GM23338 (cell line): Measurements from ENCODE around the gene PTGR2. TPM values are rescaled to one million over a fixed set of nuclear protein-coding genes. Genes with fewer than 3 reads are reported as not detected.

ENCODE experiments used
- ATAC-seq: fragments of 200-7000 bp; cut with Tn5 transposase; 3 replicates; pipeline ENCODE4 v1.9.1; 2020
- DNase-seq: peaks from one replicate; pipeline ENCODE4 v3.0.0-alpha.2; 2015; ENCODE audit warnings: low spot score
- H2AFZ ChIP-seq: fragments of 200-600 bp; sonication (generic); 2 replicates; pipeline ENCODE4 v1.8.0; 2016; ENCODE audit warnings: antibody characterized with exemption, mild to moderate bottlenecking, moderate library complexity
- H3F3A ChIP-seq: fragments of 200-600 bp; sonication (generic); replicated peaks from 2 replicates; pipeline ENCODE4 v1.8.0; 2017; ENCODE audit warnings: antibody characterized with exemption, mixed run types, low read depth
- H3K27ac ChIP-seq: fragments of 200-600 bp; sonication (generic); 2 replicates; pipeline ENCODE4 v1.6.1; 2016; ENCODE audit warnings: low read depth
- H3K27me3 ChIP-seq: fragments of 200-600 bp; sonication (generic); 2 replicates; pipeline ENCODE4 v1.8.0; 2016; ENCODE audit warnings: mild to moderate bottlenecking, mixed run types, moderate library complexity; ENCODE audit not compliant: insufficient read depth
- H3K36me3 ChIP-seq: fragments of 200-600 bp; sonication (generic); 2 replicates; pipeline ENCODE4 v1.8.0; 2016; ENCODE audit warnings: mild to moderate bottlenecking; ENCODE audit not compliant: insufficient read depth
- H3K4me1 ChIP-seq: fragments of 200-600 bp; sonication (generic); 2 replicates; pipeline ENCODE4 v1.8.0; 2016; ENCODE audit warnings: mild to moderate bottlenecking, moderate library complexity; ENCODE audit not compliant: insufficient read depth
- H3K4me2 ChIP-seq: fragments of 200-600 bp; sonication (generic); 2 replicates; pipeline ENCODE4 v1.7.1; 2017; ENCODE audit warnings: mixed run types
- H3K4me3 ChIP-seq: fragments of 200-600 bp; sonication (generic); 2 replicates; pipeline ENCODE4 v1.6.1; 2016; ENCODE audit warnings: mixed run types
- H3K79me2 ChIP-seq: fragments of 200-600 bp; sonication (generic); replicated peaks from 2 replicates; pipeline ENCODE4 v1.8.0; 2017; ENCODE audit warnings: mild to moderate bottlenecking; ENCODE audit not compliant: insufficient read depth
- H3K9me2 ChIP-seq: fragments of 200-600 bp; sonication (generic); 2 replicates; pipeline ENCODE4 v1.8.0; 2017; ENCODE audit not compliant: insufficient read depth
- H4K20me1 ChIP-seq: fragments of 200-600 bp; sonication (generic); replicated peaks from 2 replicates; pipeline ENCODE4 v1.8.0; 2017; ENCODE audit warnings: mild to moderate bottlenecking; ENCODE audit not compliant: insufficient read depth
- H3K27ac Mint-ChIP-seq: 2 replicates; pipeline ENCODE4 v1.8.0; 2020; ENCODE audit warnings: inconsistent platforms, mild to moderate bottlenecking, moderate library complexity, mixed read lengths
- H3K27me3 Mint-ChIP-seq: 3 replicates; pipeline ENCODE4 v1.8.0; 2022; ENCODE audit warnings: low read depth, mild to moderate bottlenecking, moderate library complexity, mixed read lengths, inconsistent platforms; ENCODE audit not compliant: insufficient read depth, poor library complexity
- H3K36me3 Mint-ChIP-seq: 3 replicates; pipeline ENCODE4 v1.8.0; 2021; ENCODE audit warnings: low read depth, mild to moderate bottlenecking, inconsistent platforms, moderate library complexity, mixed read lengths
- H3K4me1 Mint-ChIP-seq: 3 replicates; pipeline ENCODE4 v1.8.0; 2020; ENCODE audit warnings: mild to moderate bottlenecking, inconsistent platforms, mixed read lengths
- H3K4me3 Mint-ChIP-seq: 3 replicates; pipeline ENCODE4 v1.8.0; 2021; ENCODE audit warnings: moderate library complexity, mild to moderate bottlenecking, inconsistent platforms, mixed read lengths
- H3K9me3 Mint-ChIP-seq: 3 replicates; pipeline ENCODE4 v1.8.0; 2020; ENCODE audit warnings: moderate library complexity, mild to moderate bottlenecking, inconsistent platforms, mixed read lengths
- CREB1 ChIP-seq: fragments of 250-450 bp; sonication (Bioruptor Pico); IDR thresholded peaks from 2 replicates; pipeline ENCODE4 v1.5.0; 2020; ENCODE audit warnings: low read depth, mild to moderate bottlenecking, moderate library complexity
- ETS1 ChIP-seq: IDR thresholded peaks from 2 replicates; pipeline ENCODE4 v1.6.1; 2016; ENCODE audit warnings: antibody characterized with exemption
- EZH2 ChIP-seq: fragments of 200-600 bp; sonication (generic); IDR thresholded peaks from one replicate; pipeline ENCODE4 v1.8.0; 2017; ENCODE audit warnings: antibody characterized with exemption, mild to moderate bottlenecking, low read depth; ENCODE audit not compliant: unreplicated experiment
- JUNB ChIP-seq: IDR thresholded peaks from one replicate; pipeline ENCODE4 v1.6.1; 2016; ENCODE audit warnings: antibody characterized with exemption; ENCODE audit not compliant: unreplicated experiment
- POLR2AphosphoS5 ChIP-seq: IDR thresholded peaks from 2 replicates; pipeline ENCODE4 v1.6.1; 2016; ENCODE audit warnings: antibody characterized with exemption, low read depth
- polyA plus RNA-seq: library from polyadenylated mRNA; unstranded; fragments of >200 nt; fragmentation: Nextera tagmentation; extraction: Ambion mirVana; gene quantifications from 2 replicates; pipeline ENCODE4 v1.2.1, GENCODE V29; 2016
- total RNA-seq: library from RNA; depleted of rRNA; stranded (reverse); fragments of >200 nt; shearing (Covaris generic); gene quantifications from 2 replicates; pipeline ENCODE4 v1.2.3, GENCODE V29; 2014
- TF ChIP-seq, protein P1 (sequence below), 2 experiments: fragments of 200-600 bp in 1 of 2; sonication (generic) in 1 of 2; conservative IDR thresholded peaks; 2 replicates each; pipeline versions ENCODE4 v1.5.1 to v1.6.1; 2016 to 2017; ENCODE audit warnings: antibody characterized with exemption in 2 of 2, low read depth in 2 of 2, mild to moderate bottlenecking in 2 of 2, moderate library complexity in 1 of 2
- TF ChIP-seq, protein P2 (sequence below): fragments of 250-450 bp; sonication (Bioruptor Pico); IDR thresholded peaks from 2 replicates; pipeline ENCODE4 v1.5.0; 2020; ENCODE audit warnings: mild to moderate bottlenecking, moderate library complexity

PTGR2 gene
- total and polyA plus RNA-seq, 2 experiments from 2014 or later: 20.0 to 25.4 TPM

GRCh38 chr14:73887318-73887616, 35.6 kb downstream of the PTGR2 start:
- H3K79me2 ChIP-seq: peaks cover 52% of the 10 kb centered on the region
- H3K36me3 ChIP-seq: no peaks in the 10 kb centered on the region
- Mint-ChIP-seq H3K4me3 (peak overlapping the region; percentile 83), H3K27me3 (peaks cover 8% of the 10 kb centered on the region), H3K36me3 (peaks cover 5% of the 10 kb centered on the region; the same call in 2 of the 3 replicates), H3K4me1 (peaks cover 8% of the 10 kb centered on the region; the same call in 2 of the 3 replicates), H3K9me3 (no peaks in the 10 kb centered on the region), H3K27ac (peak overlapping the region; percentile 70; the same call in 1 of the 2 replicates)
- 0 out of 2 replicates have a peak, but pooled peaks cover 3% of the 10 kb centered on the region for H4K20me1 ChIP-seq
- H3K4me1 ChIP-seq: peaks cover 8% of the 10 kb centered on the region; the same call in 1 of the 2 replicates
- DNase-seq (no peak), ATAC-seq (no peak)
- no peaks in the 10 kb centered on the region for H3K9me2 ChIP-seq
- H3K4me2 ChIP-seq: peak overlapping the region; percentile 92
- H3K27ac ChIP-seq: peak overlapping the region; percentile 86
- peaks cover 4% of the 10 kb centered on the region; the same call in 1 of the 2 replicates for H3F3A ChIP-seq
- H3K4me3 ChIP-seq: peak overlapping the region; percentile 99
- no peaks in the 10 kb centered on the region for H3K27me3 ChIP-seq
- peak overlapping the region; percentile 97 for H2AFZ ChIP-seq
- TF ChIP-seq CREB1: no peak
- TF ChIP-seq ETS1: no peak

DNA sequence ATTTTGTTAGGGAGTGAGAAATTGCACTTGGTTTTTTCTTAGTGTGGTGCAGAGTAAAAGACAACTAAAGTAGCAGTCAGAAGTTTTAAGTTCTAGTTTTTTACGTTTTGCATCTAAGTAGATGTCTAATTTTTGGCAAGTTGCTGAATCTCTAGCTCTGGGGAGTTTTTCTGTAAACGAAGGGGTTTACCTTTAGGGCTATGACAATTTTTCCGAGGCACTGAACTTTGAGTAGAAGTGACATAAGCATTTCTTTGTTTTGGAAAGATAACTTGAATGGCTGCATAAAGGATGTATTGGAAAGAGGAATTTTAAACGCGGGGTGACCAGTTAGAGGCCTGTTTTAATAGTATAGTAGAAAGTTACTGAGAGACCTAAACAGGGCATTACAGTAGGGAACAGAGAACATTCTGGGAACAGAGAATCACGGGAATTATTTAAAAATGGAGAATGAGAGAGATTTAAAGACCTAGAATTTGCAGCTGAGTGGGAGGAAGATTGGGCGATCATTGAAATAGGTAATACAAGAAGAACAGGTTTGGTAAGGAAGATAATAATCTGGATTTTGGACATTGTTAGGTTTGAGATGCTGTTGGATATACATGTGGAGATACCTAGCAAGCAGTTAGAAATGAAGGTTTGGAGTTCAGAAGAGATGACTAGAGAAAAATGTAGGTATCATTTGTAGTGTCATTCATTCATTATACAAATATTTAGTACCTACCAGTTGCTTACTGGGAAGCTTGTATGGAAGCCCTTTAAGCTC, 36.2 kb downstream of the PTGR2 start:
- H3K36me3 Mint-ChIP-seq: peaks cover 5% of the 10 kb centered on the region; the same call in 2 of the 3 replicates
- H4K20me1 ChIP-seq: 0 out of 2 replicates have a peak, but pooled peaks cover 3% of the 10 kb centered on the region
- no peak overlapping the region for H3K27ac Mint-ChIP-seq
- TF ChIP-seq ETS1: no peak
- no peak for TF ChIP-seq JUNB
- TF ChIP-seq, protein P1, sequence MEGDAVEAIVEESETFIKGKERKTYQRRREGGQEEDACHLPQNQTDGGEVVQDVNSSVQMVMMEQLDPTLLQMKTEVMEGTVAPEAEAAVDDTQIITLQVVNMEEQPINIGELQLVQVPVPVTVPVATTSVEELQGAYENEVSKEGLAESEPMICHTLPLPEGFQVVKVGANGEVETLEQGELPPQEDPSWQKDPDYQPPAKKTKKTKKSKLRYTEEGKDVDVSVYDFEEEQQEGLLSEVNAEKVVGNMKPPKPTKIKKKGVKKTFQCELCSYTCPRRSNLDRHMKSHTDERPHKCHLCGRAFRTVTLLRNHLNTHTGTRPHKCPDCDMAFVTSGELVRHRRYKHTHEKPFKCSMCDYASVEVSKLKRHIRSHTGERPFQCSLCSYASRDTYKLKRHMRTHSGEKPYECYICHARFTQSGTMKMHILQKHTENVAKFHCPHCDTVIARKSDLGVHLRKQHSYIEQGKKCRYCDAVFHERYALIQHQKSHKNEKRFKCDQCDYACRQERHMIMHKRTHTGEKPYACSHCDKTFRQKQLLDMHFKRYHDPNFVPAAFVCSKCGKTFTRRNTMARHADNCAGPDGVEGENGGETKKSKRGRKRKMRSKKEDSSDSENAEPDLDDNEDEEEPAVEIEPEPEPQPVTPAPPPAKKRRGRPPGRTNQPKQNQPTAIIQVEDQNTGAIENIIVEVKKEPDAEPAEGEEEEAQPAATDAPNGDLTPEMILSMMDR (conservative IDR thresholded peaks at IDR 0.05; ENCODE audit: low read depth in 2 of 2): no peak
- TF ChIP-seq, protein P2, sequence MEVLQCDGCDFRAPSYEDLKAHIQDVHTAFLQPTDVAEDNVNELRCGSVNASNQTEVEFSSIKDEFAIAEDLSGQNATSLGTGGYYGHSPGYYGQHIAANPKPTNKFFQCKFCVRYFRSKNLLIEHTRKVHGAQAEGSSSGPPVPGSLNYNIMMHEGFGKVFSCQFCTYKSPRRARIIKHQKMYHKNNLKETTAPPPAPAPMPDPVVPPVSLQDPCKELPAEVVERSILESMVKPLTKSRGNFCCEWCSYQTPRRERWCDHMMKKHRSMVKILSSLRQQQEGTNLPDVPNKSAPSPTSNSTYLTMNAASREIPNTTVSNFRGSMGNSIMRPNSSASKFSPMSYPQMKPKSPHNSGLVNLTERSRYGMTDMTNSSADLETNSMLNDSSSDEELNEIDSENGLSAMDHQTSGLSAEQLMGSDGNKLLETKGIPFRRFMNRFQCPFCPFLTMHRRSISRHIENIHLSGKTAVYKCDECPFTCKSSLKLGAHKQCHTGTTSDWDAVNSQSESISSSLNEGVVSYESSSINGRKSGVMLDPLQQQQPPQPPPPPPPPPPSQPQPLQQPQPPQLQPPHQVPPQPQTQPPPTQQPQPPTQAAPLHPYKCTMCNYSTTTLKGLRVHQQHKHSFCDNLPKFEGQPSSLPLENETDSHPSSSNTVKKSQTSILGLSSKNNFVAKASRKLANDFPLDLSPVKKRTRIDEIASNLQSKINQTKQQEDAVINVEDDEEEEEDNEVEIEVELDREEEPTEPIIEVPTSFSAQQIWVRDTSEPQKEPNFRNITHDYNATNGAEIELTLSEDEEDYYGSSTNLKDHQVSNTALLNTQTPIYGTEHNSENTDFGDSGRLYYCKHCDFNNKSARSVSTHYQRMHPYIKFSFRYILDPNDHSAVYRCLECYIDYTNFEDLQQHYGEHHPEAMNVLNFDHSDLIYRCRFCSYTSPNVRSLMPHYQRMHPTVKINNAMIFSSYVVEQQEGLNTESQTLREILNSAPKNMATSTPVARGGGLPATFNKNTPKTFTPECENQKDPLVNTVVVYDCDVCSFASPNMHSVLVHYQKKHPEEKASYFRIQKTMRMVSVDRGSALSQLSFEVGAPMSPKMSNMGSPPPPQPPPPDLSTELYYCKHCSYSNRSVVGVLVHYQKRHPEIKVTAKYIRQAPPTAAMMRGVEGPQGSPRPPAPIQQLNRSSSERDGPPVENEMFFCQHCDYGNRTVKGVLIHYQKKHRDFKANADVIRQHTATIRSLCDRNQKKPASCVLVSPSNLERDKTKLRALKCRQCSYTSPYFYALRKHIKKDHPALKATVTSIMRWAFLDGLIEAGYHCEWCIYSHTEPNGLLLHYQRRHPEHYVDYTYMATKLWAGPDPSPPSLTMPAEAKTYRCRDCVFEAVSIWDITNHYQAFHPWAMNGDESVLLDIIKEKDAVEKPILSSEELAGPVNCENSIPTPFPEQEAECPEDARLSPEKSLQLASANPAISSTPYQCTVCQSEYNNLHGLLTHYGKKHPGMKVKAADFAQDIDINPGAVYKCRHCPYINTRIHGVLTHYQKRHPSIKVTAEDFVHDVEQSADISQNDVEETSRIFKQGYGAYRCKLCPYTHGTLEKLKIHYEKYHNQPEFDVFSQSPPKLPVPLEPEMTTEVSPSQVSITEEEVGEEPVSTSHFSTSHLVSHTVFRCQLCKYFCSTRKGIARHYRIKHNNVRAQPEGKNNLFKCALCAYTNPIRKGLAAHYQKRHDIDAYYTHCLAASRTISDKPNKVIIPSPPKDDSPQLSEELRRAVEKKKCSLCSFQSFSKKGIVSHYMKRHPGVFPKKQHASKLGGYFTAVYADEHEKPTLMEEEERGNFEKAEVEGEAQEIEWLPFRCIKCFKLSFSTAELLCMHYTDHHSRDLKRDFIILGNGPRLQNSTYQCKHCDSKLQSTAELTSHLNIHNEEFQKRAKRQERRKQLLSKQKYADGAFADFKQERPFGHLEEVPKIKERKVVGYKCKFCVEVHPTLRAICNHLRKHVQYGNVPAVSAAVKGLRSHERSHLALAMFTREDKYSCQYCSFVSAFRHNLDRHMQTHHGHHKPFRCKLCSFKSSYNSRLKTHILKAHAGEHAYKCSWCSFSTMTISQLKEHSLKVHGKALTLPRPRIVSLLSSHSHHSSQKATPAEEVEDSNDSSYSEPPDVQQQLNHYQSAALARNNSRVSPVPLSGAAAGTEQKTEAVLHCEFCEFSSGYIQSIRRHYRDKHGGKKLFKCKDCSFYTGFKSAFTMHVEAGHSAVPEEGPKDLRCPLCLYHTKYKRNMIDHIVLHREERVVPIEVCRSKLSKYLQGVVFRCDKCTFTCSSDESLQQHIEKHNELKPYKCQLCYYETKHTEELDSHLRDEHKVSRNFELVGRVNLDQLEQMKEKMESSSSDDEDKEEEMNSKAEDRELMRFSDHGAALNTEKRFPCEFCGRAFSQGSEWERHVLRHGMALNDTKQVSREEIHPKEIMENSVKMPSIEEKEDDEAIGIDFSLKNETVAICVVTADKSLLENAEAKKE (CRISPR knock-in tag): no peak
- TF ChIP-seq POLR2AphosphoS5: no peak
- TF ChIP-seq EZH2: no peak
- no peak for TF ChIP-seq CREB1

More for the DNA sequence above, 36.2 kb downstream of the PTGR2 start:
- Histone ChIP-seq H3K4me1 (peaks cover 8% of the 10 kb centered on the region; the same call in 1 of the 2 replicates), H3K27ac (peak overlapping the region; percentile 86), H3K36me3 (no peaks in the 10 kb centered on the region), H3F3A (peaks cover 4% of the 10 kb centered on the region; the same call in 1 of the 2 replicates), H3K4me3 (peak overlapping the region; percentile 99), H3K4me2 (peak overlapping the region; percentile 92), H3K79me2 (peaks cover 56% of the 10 kb centered on the region), H2AFZ (no peak overlapping the region), H3K9me2 (no peaks in the 10 kb centered on the region), H3K27me3 (no peaks in the 10 kb centered on the region)
- peaks cover 8% of the 10 kb centered on the region; the same call in 2 of the 3 replicates for H3K4me1 Mint-ChIP-seq
- peaks cover 8% of the 10 kb centered on the region for H3K27me3 Mint-ChIP-seq
- ATAC-seq (no peak), DNase-seq (no peak)
- H3K9me3 Mint-ChIP-seq: no peaks in the 10 kb centered on the region
- peak overlapping the region; percentile 83 for H3K4me3 Mint-ChIP-seq
